Muscle of leg (tissue), 11 donors: ENCODE results near the gene ERMAP. TPM values are rescaled to one million over a fixed set of nuclear protein-coding genes. Genes with fewer than 3 reads are reported as not detected.
"Not testable (repeated sequence)": the region's sequence is repeated elsewhere in the genome, so short reads cannot be mapped to it uniquely, and the experiment has no call there.

Source experiments
- DNase-seq: peaks from one replicate; pipeline ENCODE4 v3.0.0; 2013
- H3K27ac ChIP-seq: one replicate; pipeline ENCODE4 v1.5.1; 2013; ENCODE audit warnings: mild to moderate bottlenecking, low read length, control low read depth
- H3K27me3 ChIP-seq: one replicate; pipeline ENCODE4 v1.6.1; 2013; ENCODE audit warnings: low read length; ENCODE audit not compliant: control insufficient read depth, insufficient read depth
- H3K36me3 ChIP-seq: one replicate; pipeline ENCODE4 v1.6.1; 2013; ENCODE audit warnings: low read length; ENCODE audit not compliant: control insufficient read depth, insufficient read depth
- H3K4me1 ChIP-seq: one replicate; pipeline ENCODE4 v1.6.1; 2013; ENCODE audit warnings: low read length; ENCODE audit not compliant: control insufficient read depth, insufficient read depth
- H3K4me3 ChIP-seq: one replicate; pipeline ENCODE4 v1.5.1; 2013; ENCODE audit warnings: low read length, control low read depth
- H3K9me3 ChIP-seq: replicated peaks from 2 replicates; pipeline ENCODE4 v1.6.1; 2013; ENCODE audit warnings: low read depth, low read length; ENCODE audit not compliant: control insufficient read depth
- WGBS: methylation state at CpG from one replicate; pipeline ENCODE4 v1.1.5; 2013; ENCODE audit warnings: missing lambda C conversion rate; ENCODE audit not compliant: insufficient coverage; 5-methylcytosine and 5-hydroxymethylcytosine counted together
- polyA plus RNA-seq, 8 donors: library from polyadenylated mRNA; unstranded; fragments of 120-200 nt; gene quantifications; one replicate each; pipeline versions ENCODE4 v1.2.1 to v1.2.3, GENCODE V29; 2013; ENCODE audit warnings: inconsistent platforms in 1 of 8, low replicate concordance in 1 of 8; ENCODE audit not compliant: insufficient read length in 8 of 8, insufficient read depth in 1 of 8
- total RNA-seq: library from RNA; stranded (reverse); fragments of 120-200 nt; gene quantifications from one replicate; pipeline ENCODE4 v1.2.4, GENCODE V29; 2013

Gene ERMAP
- total and polyA plus RNA-seq, 9 donors: 6.7 to 10.9 (median 8.3) TPM

DNA sequence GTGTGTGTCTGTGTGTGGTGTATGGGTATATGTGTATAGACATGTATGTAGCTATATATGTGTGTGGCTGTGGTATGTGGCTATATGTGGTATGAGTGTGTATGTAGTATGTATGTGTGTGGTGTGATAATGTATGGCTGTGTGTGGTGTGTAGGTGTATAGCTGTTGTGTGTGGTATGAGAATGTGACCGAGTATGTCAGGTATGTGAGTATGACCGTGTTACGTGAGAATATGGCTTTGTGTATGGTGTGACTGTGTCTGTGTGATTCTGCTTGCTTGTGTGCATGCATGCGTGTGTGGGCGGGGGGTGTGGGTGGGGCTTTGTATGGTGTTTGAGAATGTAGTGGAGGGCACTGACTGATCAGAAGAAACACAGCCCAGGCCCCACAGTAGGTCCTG lies 33.0 kb downstream of the ERMAP start:
- peaks cover 11% of the 10 kb centered on the region for H3K4me1 ChIP-seq
- H3K9me3 ChIP-seq: peaks cover 4% of the 10 kb centered on the region
- peaks cover 31% of the 10 kb centered on the region for H3K36me3 ChIP-seq
- WGBS: 93% methylated on average over 5 of the region's 5 CpGs
- H3K4me3 ChIP-seq: no peak overlapping the region
- H3K27me3 ChIP-seq: no peaks in the 10 kb centered on the region
- no peak for DNase-seq
- no peak overlapping the region for H3K27ac ChIP-seq

DNA sequence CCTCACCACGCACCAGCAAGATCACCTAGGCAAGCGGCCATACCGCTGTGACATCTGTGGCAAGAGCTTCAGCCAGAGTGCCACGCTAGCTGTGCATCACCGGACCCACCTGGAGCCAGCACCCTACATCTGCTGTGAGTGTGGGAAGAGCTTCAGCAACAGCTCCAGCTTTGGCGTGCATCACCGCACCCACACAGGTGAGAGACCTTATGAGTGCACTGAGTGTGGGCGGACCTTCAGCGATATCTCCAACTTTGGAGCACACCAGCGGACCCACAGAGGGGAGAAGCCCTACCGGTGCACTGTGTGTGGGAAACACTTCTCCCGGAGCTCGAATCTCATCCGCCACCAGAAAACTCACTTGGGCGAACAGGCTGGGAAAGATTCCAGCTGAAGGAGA lies 34.5 kb downstream of the ERMAP start:
- 99% methylated on average over 13 of the region's 15 CpGs for WGBS
- Histone ChIP-seq H3K4me1 (peaks cover 9% of the 10 kb centered on the region), H3K36me3 (peaks cover 31% of the 10 kb centered on the region), H3K4me3 (no peak overlapping the region), H3K27ac (no peak overlapping the region), H3K27me3 (no peaks in the 10 kb centered on the region), H3K9me3 (peaks cover 4% of the 10 kb centered on the region)
- no peak for DNase-seq

GRCh38 chr1:42851960-42852607 lies 35.2 kb downstream of the ERMAP start:
- Histone ChIP-seq H3K36me3 (peaks cover 31% of the 10 kb centered on the region), H3K27me3 (no peaks in the 10 kb centered on the region), H3K27ac (no peak overlapping the region), H3K4me1 (peaks cover 7% of the 10 kb centered on the region), H3K4me3 (no peak overlapping the region), H3K9me3 (peaks cover 4% of the 10 kb centered on the region)
- 100% methylated on average over 1 of the region's 2 CpGs for WGBS
- no peak for DNase-seq

DNA sequence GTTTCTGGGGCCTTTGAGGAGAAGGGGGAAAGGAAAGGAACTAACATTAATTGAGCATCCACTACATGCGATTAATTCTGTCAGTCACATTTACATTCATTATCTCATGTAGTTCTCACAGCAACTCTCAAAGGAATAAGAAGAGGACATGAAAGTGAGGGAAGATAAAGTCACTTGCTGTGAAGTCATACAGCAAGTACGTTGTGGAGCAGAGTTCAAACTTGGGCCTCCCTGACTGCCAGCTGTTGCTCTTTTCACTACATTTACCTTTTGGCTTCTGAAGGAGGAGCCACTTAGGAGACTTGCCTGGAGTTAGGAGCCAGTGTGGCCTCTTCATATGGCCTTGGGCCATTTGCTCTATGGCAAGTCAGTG lies 35.7 kb downstream of the ERMAP start:
- Histone ChIP-seq H3K27me3 (no peaks in the 10 kb centered on the region), H3K27ac (no peak overlapping the region), H3K4me1 (peaks cover 3% of the 10 kb centered on the region), H3K36me3 (peaks cover 31% of the 10 kb centered on the region), H3K4me3 (no peak overlapping the region), H3K9me3 (peaks cover 4% of the 10 kb centered on the region)
- no CpG with 5 or more reads among the region's 2 CpGs for WGBS
- no peak for DNase-seq

- Histone ChIP-seq H3K4me3 (no peak overlapping the region), H3K27me3 (no peaks in the 10 kb centered on the region), H3K9me3 (peaks cover 4% of the 10 kb centered on the region), H3K4me1 (no peaks in the 10 kb centered on the region), H3K36me3 (peaks cover 31% of the 10 kb centered on the region), H3K27ac (no peak overlapping the region)
- no CpG with 5 or more reads among the region's 6 CpGs for WGBS
- no peak for DNase-seq
Observed at GRCh38 chr1:42853116-42853884, 36.4 kb downstream of the ERMAP start.

DNA sequence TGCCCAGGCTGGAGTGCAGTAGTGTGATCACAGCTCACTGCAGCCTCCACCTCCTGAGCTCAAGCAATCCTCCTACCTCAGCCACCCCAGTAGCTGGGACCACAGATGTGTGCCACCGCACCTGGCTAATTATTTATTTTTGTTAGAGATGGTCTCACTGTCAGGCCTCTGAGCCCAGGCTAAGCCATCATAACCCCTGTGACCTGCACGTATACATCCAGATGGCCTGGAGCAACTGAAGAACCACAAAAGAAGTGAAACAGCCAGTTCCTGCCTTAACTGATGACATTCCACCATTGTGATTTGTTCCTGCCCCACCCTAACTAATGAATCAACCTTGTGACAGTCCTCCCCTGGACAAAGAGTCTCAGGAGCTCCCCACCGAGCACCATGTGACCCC lies 39.6 kb downstream of the ERMAP start:
- DNase-seq, H3K9me3 ChIP-seq: not testable (repeated sequence)
- no CpG with 5 or more reads among the region's 3 CpGs for WGBS

DNA sequence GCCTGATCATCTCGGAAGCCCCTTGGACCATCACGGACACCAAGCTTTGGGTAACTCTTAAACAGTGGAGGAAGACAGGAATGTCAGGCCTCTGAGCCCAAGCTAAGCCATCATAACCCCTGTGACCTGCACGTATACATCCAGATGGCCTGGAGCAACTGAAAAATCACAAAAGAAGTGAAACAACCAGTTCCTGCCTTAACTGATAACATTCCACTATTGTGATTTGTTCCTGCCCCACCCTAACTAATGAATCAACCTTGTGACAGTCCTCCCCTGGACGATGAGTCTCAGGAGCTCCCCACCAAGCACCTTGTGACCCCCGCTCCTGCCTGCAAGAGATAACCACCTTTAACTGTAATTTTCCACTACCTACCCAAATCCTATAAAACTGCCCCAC lies 42.4 kb downstream of the ERMAP start:
- not testable (repeated sequence) for H3K4me1 ChIP-seq, DNase-seq, H3K27ac ChIP-seq, H3K9me3 ChIP-seq, H3K4me3 ChIP-seq, H3K27me3 ChIP-seq, H3K36me3 ChIP-seq
- WGBS: 92% methylated on average over 5 of the region's 5 CpGs

More for the DNA sequence above, 39.6 kb downstream of the ERMAP start:
- H3K27me3 ChIP-seq, H3K4me1 ChIP-seq, H3K27ac ChIP-seq, H3K4me3 ChIP-seq: not testable (repeated sequence)
- peaks cover 10% of the 10 kb centered on the region for H3K36me3 ChIP-seq

DNA sequence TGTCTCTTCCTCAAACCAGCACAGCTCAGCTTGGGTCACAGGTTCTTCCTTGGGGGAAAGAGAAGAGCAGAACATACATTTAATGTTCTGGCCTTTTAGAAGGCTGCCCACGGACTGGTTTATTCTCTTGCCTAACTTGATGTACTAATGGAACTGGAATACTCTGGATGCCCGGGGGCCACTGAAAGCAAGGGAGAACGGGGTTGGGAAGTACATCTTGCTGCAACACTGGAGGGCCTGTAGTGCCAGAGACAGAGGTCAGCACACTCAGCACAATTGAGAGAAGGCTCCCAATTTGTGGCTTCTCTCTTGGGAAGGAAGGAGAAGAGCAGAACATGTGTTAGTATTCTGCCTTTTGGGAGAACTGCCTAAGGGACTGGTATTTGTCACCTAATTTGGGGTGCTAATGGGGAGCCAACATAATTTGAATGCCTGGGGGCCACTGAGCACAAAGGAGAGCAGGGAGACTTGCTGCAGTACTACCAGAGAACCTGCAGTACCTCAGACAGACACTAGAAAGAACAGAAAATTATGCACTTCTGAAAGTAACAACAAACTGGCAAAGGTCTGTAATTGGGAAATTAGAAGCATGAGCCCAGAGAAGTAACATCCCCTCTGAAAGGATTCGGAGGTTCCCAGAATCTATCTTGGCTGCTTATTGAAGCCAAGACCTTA lies 43.6 kb downstream of the ERMAP start:
- Histone ChIP-seq H3K36me3 (no peaks in the 10 kb centered on the region), H3K4me1 (no peaks in the 10 kb centered on the region), H3K27me3 (no peaks in the 10 kb centered on the region), H3K4me3 (no peak overlapping the region), H3K27ac (no peak overlapping the region), H3K9me3 (peaks cover 5% of the 10 kb centered on the region)
- 67% methylated on average over 3 of the region's 4 CpGs for WGBS
- DNase-seq: no peak

DNA sequence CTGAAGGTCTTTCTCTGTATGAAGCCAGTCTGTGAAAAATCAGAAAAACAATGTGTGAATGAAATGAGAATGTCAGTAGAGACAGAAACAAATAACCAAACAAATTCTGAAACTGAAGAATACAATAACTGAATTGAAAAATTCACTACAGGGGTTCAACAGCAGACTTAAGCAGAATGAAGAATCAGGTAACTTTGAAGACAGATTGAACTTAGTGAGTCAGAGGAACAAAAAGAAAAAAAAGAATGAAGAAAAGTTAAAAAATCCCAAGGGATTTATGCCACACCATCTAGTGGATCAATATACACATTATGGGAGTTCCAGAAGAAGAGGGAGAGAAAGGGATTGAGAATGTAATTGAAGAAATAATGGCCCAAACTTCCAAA lies 44.1 kb downstream of the ERMAP start:
- no peaks in the 10 kb centered on the region for H3K36me3 ChIP-seq
- H3K4me3 ChIP-seq: no peak overlapping the region
- no peak for DNase-seq
- no peak overlapping the region for H3K27ac ChIP-seq
- no peaks in the 10 kb centered on the region for H3K4me1 ChIP-seq
- no peaks in the 10 kb centered on the region for H3K27me3 ChIP-seq
- H3K9me3 ChIP-seq: peaks cover 5% of the 10 kb centered on the region

- Histone ChIP-seq H3K27me3 (no peaks in the 10 kb centered on the region), H3K36me3 (no peaks in the 10 kb centered on the region), H3K4me1 (no peaks in the 10 kb centered on the region), H3K4me3 (no peak overlapping the region), H3K9me3 (no peaks in the 10 kb centered on the region), H3K27ac (no peak overlapping the region)
- DNase-seq: no peak
- WGBS: no CpG with 5 or more reads among the region's 5 CpGs
Observed at GRCh38 chr1:42866549-42866948, 49.6 kb downstream of the ERMAP start.
